Stomach smooth muscle (tissue), 2 donors: ENCODE data around the gene COTL1.

Experiments used
- H3K27ac ChIP-seq: one replicate; pipeline ENCODE4 v1.7.0; 2013; ENCODE audit warnings: mild to moderate bottlenecking, low read length, inconsistent platforms
- H3K27me3 ChIP-seq, 2 donors: one replicate each; pipeline ENCODE4 v1.7.0; 2013; ENCODE audit warnings: low read length in 2 of 2; ENCODE audit not compliant: insufficient read depth in 2 of 2, control insufficient read depth in 1 of 2
- H3K36me3 ChIP-seq, 2 donors: one replicate each; pipeline ENCODE4 v1.7.0; 2013; ENCODE audit warnings: low read length in 2 of 2; ENCODE audit not compliant: control insufficient read depth in 2 of 2, insufficient read depth in 2 of 2
- H3K4me1 ChIP-seq: one replicate; pipeline ENCODE4 v1.7.0; 2013; ENCODE audit warnings: low read length; ENCODE audit not compliant: control insufficient read depth, insufficient read depth
- H3K4me3 ChIP-seq, 2 donors: one replicate each; pipeline ENCODE4 v1.7.0; 2013; ENCODE audit warnings: low read length in 2 of 2
- H3K9ac ChIP-seq, 2 donors: one replicate each; pipeline ENCODE4 v1.7.0; 2013; ENCODE audit warnings: low read length in 2 of 2, mild to moderate bottlenecking in 1 of 2
- H3K9me3 ChIP-seq, 2 donors: one replicate each; pipeline ENCODE4 v1.7.0; 2013; ENCODE audit warnings: low read length in 2 of 2; ENCODE audit not compliant: control insufficient read depth in 2 of 2
- donor health status: healthy.
- donor health status: Pancreatic carcinoma.

COTL1 gene

GRCh38 chr16:84656649-84657048, 38.8 kb upstream of the COTL1 start:
- H3K27ac ChIP-seq, result no peak overlapping the region
- no peak overlapping the region for H3K4me3 ChIP-seq
- H3K9ac ChIP-seq, result no peak overlapping the region
- no peaks in the 10 kb centered on the region for H3K4me1 ChIP-seq
- H3K27me3 ChIP-seq, result no peaks in the 10 kb centered on the region
- H3K9me3 ChIP-seq, result no peaks in the 10 kb centered on the region
- peaks cover 35 to 50% of the 10 kb centered on the region in 2 donors for H3K36me3 ChIP-seq

DNA sequence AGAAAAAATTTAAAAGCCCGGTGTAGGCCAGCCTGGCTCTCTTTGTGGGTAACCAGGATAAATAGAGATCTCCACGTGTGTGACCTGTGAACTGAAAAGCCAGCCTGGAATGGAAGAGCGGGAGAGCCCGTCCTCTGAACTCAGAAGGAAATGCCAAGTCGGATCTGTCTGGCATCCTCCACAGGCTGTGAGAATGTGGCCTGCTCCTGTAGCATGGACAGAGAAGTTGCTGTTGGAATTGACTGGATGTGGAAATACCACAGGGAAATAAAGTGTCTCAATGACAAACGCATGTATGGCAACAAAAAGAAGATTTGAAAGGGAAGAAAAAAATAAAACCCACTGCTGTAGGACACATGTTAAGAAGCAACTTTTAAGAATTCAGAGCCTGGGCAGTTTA, 37.1 kb upstream of the COTL1 start:
- no peak overlapping the region for H3K4me3 ChIP-seq
- no peak overlapping the region for H3K9ac ChIP-seq
- no peaks in the 10 kb centered on the region for H3K9me3 ChIP-seq
- peaks cover 2% of the 10 kb centered on the region for H3K4me1 ChIP-seq
- no peak overlapping the region for H3K27ac ChIP-seq
- H3K27me3 ChIP-seq, result no peaks in the 10 kb centered on the region
- H3K36me3 ChIP-seq, result peaks cover 30 to 43% of the 10 kb centered on the region in 2 donors

DNA sequence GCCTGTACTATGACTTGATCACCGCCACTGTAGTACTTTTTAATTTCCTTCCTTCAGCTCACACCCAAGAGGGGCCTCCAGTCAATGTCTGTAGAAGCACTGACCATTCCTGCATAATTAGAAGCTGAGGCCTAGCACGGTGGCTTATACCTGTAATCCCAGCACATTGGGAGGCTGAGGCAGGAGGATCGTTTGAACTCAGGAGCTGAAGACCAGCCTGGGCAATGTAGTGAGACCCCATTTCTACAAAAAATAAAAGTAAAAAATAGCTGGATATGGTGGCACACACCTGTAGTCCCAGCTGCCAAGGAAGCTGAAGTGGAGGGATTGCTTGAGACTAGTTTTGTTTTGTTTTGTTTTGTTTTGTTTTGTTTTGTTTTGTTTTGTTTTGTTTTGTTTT, 36.4 kb upstream of the COTL1 start:
- Histone ChIP-seq H3K27ac (no peak overlapping the region), H3K4me1 (peaks cover 7% of the 10 kb centered on the region), H3K27me3 (no peaks in the 10 kb centered on the region), H3K9me3 (no peaks in the 10 kb centered on the region), H3K9ac (no peak overlapping the region), H3K4me3 (no peak overlapping the region), H3K36me3 (peaks cover 24 to 36% of the 10 kb centered on the region in 2 donors)

GRCh38 chr16:84652566-84652965, 34.7 kb upstream of the COTL1 start:
- Histone ChIP-seq H3K27me3 (no peaks in the 10 kb centered on the region), H3K4me3 (no peak overlapping the region), H3K9me3 (no peaks in the 10 kb centered on the region), H3K4me1 (peaks cover 18% of the 10 kb centered on the region), H3K9ac (no peak overlapping the region), H3K36me3 (peaks cover 13 to 21% of the 10 kb centered on the region in 2 donors), H3K27ac (no peak overlapping the region)

GRCh38 chr16:84650062-84650991, 32.4 kb upstream of the COTL1 start:
- Histone ChIP-seq H3K27ac (no peak overlapping the region), H3K27me3 (no peaks in the 10 kb centered on the region), H3K4me1 (peaks cover 21% of the 10 kb centered on the region), H3K9ac (no peak overlapping the region), H3K9me3 (no peaks in the 10 kb centered on the region), H3K4me3 (no peak overlapping the region), H3K36me3 (peaks cover 4 to 11% of the 10 kb centered on the region in 2 donors)

GRCh38 chr16:84649511-84649861, 31.6 kb upstream of the COTL1 start:
- Histone ChIP-seq H3K4me3 (peak overlapping the region; percentile 75 to 79), H3K9ac (peak overlapping the region; percentile 62 to 73), H3K27ac (peak overlapping the region; percentile 66), H3K9me3 (no peaks in the 10 kb centered on the region), H3K4me1 (peaks cover 21% of the 10 kb centered on the region), H3K36me3 (peaks cover 4 to 11% of the 10 kb centered on the region in 2 donors), H3K27me3 (no peaks in the 10 kb centered on the region)

GRCh38 chr16:84648595-84649510, 31.0 kb upstream of the COTL1 start:
- Histone ChIP-seq H3K27ac (peak overlapping the region; percentile 66), H3K9ac (peak overlapping the region; percentile 62 to 73), H3K9me3 (no peaks in the 10 kb centered on the region), H3K27me3 (no peaks in the 10 kb centered on the region), H3K4me1 (peaks cover 21% of the 10 kb centered on the region), H3K4me3 (peak overlapping the region; percentile 75 to 79), H3K36me3 (peaks cover 4 to 11% of the 10 kb centered on the region in 2 donors)

- Histone ChIP-seq H3K36me3 (peaks cover 4 to 11% of the 10 kb centered on the region in 2 donors), H3K27ac (peak within 1 kb of the TSS; percentile 66), H3K9ac (peak within 1 kb of the TSS; percentile 62 to 73), H3K9me3 (no peaks in the 10 kb centered on the region), H3K27me3 (no peaks in the 10 kb centered on the region), H3K4me1 (peaks cover 27% of the 10 kb centered on the region), H3K4me3 (peak within 1 kb of the TSS; percentile 75 to 79)
Observed at GRCh38 chr16:84647828-84648594, 30.1 kb upstream of the COTL1 start, which contains the start of gene KLHL36. TSS of gene KLHL36 (plus strand) at chr16:84648511. CDS start at chr16:84650868, 2,357 bp downstream.

DNA sequence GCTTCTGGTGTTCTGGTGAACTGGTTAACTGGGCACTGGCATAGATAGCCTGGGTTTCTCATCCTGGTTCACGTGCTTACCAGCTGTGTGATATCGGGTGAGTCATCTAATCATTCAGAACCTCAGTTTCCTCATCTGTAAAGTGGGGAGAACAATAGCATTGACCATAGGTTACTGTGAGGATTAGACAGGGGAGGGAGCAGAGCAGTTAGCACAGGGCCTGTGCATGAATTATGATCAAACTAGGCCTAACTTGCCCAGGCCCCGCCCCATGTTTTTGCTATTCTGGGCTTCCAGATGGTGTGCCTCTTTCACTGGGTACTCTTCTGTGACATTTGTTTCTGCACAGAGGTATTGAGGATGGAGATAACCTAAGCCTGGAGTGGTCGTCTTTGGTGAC, 25.8 kb upstream of the COTL1 start:
- no peaks in the 10 kb centered on the region for H3K36me3 ChIP-seq
- H3K4me1 ChIP-seq, result peaks cover 20% of the 10 kb centered on the region
- H3K27ac ChIP-seq, result peak overlapping the region; percentile 11
- no peaks in the 10 kb centered on the region for H3K27me3 ChIP-seq
- no peaks in the 10 kb centered on the region for H3K9me3 ChIP-seq
- no peak overlapping the region for H3K4me3 ChIP-seq
- H3K9ac ChIP-seq, result no peak overlapping the region

DNA sequence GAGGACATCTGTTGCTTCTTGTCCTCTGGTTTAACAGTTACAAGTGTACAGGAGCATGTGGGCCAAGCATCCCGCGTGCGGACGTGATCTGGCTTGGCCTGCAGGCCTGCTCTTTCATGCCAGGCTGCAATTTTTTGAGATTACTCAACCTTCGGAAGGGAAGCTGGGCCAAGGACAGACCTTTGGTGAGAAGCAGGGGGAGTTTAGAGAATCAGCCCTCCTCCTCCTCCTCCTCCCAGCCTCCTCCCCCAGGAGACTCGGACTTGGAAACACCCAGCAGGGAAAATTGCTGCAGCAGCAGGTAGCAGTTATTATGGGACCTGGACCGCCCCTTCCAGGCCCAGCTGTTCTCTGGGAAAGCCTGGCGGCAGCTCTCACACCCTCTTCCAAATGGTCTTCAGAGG, 25.3 kb upstream of the COTL1 start:
- Histone ChIP-seq H3K36me3 (no peaks in the 10 kb centered on the region), H3K27me3 (no peaks in the 10 kb centered on the region), H3K9ac (no peak overlapping the region), H3K27ac (peak overlapping the region; percentile 11), H3K4me1 (peaks cover 20% of the 10 kb centered on the region), H3K9me3 (no peaks in the 10 kb centered on the region), H3K4me3 (no peak overlapping the region)
